ENCODE measurements around the gene C21orf58.

GRCh38 chr21:46307625-46308024 lies 16.0 kb downstream of the C21orf58 start:
- no peak for TF ChIP-seq CTCF (IDR thresholded peaks at IDR 0.05)
- no peak for TF ChIP-seq POLR2A (IDR thresholded peaks at IDR 0.05)
- no peak for TF ChIP-seq EP300 (IDR thresholded peaks at IDR 0.05)
- no peak for TF ChIP-seq POLR2AphosphoS5 (IDR thresholded peaks at IDR 0.05)
